ENCODE measurements around the gene ACACB.

Gene ACACB

GRCh38 chr12:109115758-109116610, at the start of gene ACACB:
ACACB (plus strand) TSS chr12:109116587; CDS start chr12:109139406, 22,819 bp downstream.
- Histone ChIP-seq H3K36me3 (ENCODE audit: insufficient read depth, low read length) (no peaks in the 10 kb centered on the region), H3K27me3 (ENCODE audit: insufficient read depth, low read length) (no peaks in the 10 kb centered on the region), H2AFZ (ENCODE audit: low read depth, low read length) (no peak within 1 kb of the TSS), H3K4me1 (ENCODE audit: insufficient read depth, low read length) (peaks cover 13% of the 10 kb centered on the region), H3K4me3 (ENCODE audit: low read length) (no peak within 1 kb of the TSS), H3K9me3 (ENCODE audit: low read length) (no peaks in the 10 kb centered on the region)

DNA sequence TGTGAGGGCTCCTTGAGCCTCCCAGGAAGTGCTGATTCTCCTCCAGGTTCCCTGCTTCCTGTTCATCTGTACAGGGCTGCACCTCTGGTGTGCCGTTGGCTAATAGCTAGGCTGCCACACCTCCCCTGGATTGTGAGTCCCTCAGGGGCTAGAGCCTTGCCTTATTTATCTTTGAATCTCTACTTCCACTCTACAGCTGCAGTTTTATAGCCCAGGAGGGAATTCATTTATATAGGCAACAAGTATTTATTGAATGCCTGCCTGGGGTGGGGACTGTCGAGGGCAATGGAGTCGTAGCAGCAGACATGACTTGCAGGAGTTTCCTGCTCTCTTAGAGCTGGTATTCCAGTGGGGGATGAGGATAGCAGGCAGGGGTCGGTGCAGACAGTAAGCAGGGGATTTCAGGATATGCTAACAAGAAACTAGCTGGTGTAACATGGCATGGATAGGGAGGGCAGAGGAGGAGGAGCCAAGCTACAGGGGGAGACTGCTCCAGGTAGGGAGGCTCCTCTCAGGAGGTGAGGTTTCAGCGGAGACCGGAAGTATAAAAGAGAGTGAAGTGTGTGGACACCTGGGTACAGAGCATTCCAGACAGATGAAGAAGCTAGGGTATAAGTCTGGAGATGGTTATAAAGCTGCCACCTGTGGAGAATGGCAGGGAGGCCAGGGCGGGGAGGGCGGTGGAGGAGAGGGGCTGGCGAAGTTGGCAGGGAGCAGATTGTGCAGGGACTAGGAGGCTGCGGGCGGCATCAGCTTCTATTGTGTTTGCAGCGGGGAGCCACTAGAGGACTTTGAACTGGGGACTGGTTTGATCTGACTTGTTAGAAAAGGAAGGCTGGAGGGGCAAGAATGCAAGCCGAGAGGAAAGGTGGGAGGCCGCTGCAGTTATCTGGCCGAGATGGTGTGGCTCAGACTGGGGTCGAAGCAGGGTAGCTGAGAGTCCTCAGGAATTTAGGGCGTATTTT, 46.8 kb upstream of the ACACB start:
- no peaks in the 10 kb centered on the region for H3K4me1 ChIP-seq (ENCODE audit: insufficient read depth, low read length)
- H3K36me3 ChIP-seq (ENCODE audit: insufficient read depth, low read length): peaks cover 54% of the 10 kb centered on the region
- H3K4me3 ChIP-seq (ENCODE audit: low read length): no peak overlapping the region
- H3K27me3 ChIP-seq (ENCODE audit: insufficient read depth, low read length): no peaks in the 10 kb centered on the region
- peaks cover under 1% of the 10 kb centered on the region for H3K9me3 ChIP-seq (ENCODE audit: low read length)
- H2AFZ ChIP-seq (ENCODE audit: low read depth, low read length): no peak overlapping the region

DNA sequence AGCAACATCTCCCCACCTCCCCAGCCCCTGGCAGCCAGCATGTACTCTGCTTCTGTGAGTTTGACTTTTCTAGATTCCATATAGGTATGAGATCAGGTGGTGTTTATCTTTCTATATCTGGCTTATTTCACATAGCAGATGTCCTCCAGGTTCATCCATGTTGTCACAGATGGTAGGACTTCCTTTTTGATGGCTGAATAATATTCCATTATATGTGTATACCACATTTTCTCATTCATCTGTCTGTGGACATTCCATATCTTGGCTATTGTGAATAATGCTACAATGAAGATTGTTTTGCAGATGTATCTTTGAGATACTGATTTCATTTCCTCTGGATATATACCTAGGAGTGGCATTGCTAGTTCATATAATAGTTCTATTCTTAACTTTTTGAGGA, 41.5 kb upstream of the ACACB start:
- H3K4me3 ChIP-seq (ENCODE audit: low read length): no peak overlapping the region
- no peaks in the 10 kb centered on the region for H3K4me1 ChIP-seq (ENCODE audit: insufficient read depth, low read length)
- peaks cover 9% of the 10 kb centered on the region for H3K9me3 ChIP-seq (ENCODE audit: low read length)
- H3K27me3 ChIP-seq (ENCODE audit: insufficient read depth, low read length): no peaks in the 10 kb centered on the region
- peaks cover 52% of the 10 kb centered on the region for H3K36me3 ChIP-seq (ENCODE audit: insufficient read depth, low read length)
- H2AFZ ChIP-seq (ENCODE audit: low read depth, low read length): no peak overlapping the region

GRCh38 chr12:109082751-109083150, 33.6 kb upstream of the ACACB start:
- H3K36me3 ChIP-seq (ENCODE audit: insufficient read depth, low read length): peaks cover 73% of the 10 kb centered on the region
- no peaks in the 10 kb centered on the region for H3K4me1 ChIP-seq (ENCODE audit: insufficient read depth, low read length)
- H3K9me3 ChIP-seq (ENCODE audit: low read length): no peaks in the 10 kb centered on the region
- no peak overlapping the region for H3K4me3 ChIP-seq (ENCODE audit: low read length)
- H2AFZ ChIP-seq (ENCODE audit: low read depth, low read length): no peak overlapping the region
- H3K27me3 ChIP-seq (ENCODE audit: insufficient read depth, low read length): no peaks in the 10 kb centered on the region

GRCh38 chr12:109084425-109084824, 32.0 kb upstream of the ACACB start:
- Histone ChIP-seq H3K9me3 (ENCODE audit: low read length) (no peaks in the 10 kb centered on the region), H3K4me3 (ENCODE audit: low read length) (no peak overlapping the region), H2AFZ (ENCODE audit: low read depth, low read length) (no peak overlapping the region), H3K4me1 (ENCODE audit: insufficient read depth, low read length) (no peaks in the 10 kb centered on the region), H3K36me3 (ENCODE audit: insufficient read depth, low read length) (peaks cover 81% of the 10 kb centered on the region), H3K27me3 (ENCODE audit: insufficient read depth, low read length) (no peaks in the 10 kb centered on the region)

DNA sequence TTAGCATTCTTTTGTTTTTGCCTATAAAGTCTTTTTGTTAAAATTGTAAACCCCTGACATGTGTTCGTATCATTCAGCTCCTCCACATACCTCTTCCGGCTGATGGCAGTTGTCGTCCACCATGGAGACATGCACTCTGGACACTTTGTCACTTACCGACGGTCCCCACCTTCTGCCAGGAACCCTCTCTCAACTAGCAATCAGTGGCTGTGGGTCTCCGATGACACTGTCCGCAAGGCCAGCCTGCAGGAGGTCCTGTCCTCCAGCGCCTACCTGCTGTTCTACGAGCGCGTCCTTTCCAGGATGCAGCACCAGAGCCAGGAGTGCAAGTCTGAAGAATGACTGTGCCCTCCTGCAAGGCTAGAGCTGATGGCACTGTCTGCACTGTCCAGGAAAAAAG, 30.8 kb upstream of the ACACB start:
- H3K27me3 ChIP-seq (ENCODE audit: insufficient read depth, low read length): no peaks in the 10 kb centered on the region
- no peak overlapping the region for H3K4me3 ChIP-seq (ENCODE audit: low read length)
- peaks cover 84% of the 10 kb centered on the region for H3K36me3 ChIP-seq (ENCODE audit: insufficient read depth, low read length)
- H3K9me3 ChIP-seq (ENCODE audit: low read length): no peaks in the 10 kb centered on the region
- no peak overlapping the region for H2AFZ ChIP-seq (ENCODE audit: low read depth, low read length)
- no peaks in the 10 kb centered on the region for H3K4me1 ChIP-seq (ENCODE audit: insufficient read depth, low read length)

DNA sequence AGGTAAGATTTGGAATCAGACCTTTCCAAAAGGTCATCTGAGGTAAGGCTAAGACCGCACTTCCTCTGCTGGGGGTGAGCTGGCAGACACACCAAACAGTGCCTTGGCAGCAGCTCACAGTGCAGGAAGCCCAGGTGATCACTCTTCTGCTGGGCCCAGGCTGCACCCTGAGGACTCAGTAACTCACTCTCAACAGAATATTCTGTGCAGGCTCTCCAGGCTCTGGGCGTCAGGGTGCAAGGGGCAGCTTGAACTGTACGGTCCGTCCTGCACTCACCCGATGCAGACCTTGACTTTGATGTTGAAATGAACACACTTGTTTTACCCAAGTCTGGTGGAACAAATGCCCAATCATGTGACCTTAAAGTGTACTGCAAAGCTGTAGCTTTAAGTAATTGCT, 29.1 kb upstream of the ACACB start:
- H2AFZ ChIP-seq (ENCODE audit: low read depth, low read length): no peak overlapping the region
- H3K9me3 ChIP-seq (ENCODE audit: low read length): no peaks in the 10 kb centered on the region
- H3K4me1 ChIP-seq (ENCODE audit: insufficient read depth, low read length): no peaks in the 10 kb centered on the region
- peaks cover 82% of the 10 kb centered on the region for H3K36me3 ChIP-seq (ENCODE audit: insufficient read depth, low read length)
- H3K4me3 ChIP-seq (ENCODE audit: low read length): no peak overlapping the region
- no peaks in the 10 kb centered on the region for H3K27me3 ChIP-seq (ENCODE audit: insufficient read depth, low read length)

DNA sequence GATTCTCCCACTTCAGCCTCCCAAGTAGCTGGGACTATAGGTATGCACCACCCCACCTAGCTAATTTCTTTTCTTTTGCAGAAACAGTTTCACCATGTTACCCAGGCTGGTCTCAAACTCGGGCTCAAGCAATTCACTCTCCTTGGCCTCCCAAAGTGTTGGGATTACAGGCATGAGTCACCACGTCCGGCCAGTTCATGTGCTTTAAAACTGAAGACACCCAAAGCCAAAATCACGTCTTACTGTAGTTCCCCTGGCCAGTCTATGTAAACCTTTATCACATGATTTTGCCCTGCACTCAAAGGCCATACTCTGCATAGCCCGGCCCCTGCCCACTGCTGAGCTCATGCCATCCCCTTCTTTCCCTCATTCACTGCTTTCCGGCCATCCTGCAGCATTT, 27.6 kb upstream of the ACACB start:
- Histone ChIP-seq H2AFZ (ENCODE audit: low read depth, low read length) (no peak overlapping the region), H3K4me3 (ENCODE audit: low read length) (no peak overlapping the region), H3K4me1 (ENCODE audit: insufficient read depth, low read length) (peaks cover 10% of the 10 kb centered on the region), H3K36me3 (ENCODE audit: insufficient read depth, low read length) (peaks cover 66% of the 10 kb centered on the region), H3K9me3 (ENCODE audit: low read length) (no peaks in the 10 kb centered on the region), H3K27me3 (ENCODE audit: insufficient read depth, low read length) (no peaks in the 10 kb centered on the region)

GRCh38 chr12:109089683-109090082, 26.7 kb upstream of the ACACB start:
- H3K9me3 ChIP-seq (ENCODE audit: low read length): no peaks in the 10 kb centered on the region
- H3K4me3 ChIP-seq (ENCODE audit: low read length): no peak overlapping the region
- H2AFZ ChIP-seq (ENCODE audit: low read depth, low read length): no peak overlapping the region
- H3K4me1 ChIP-seq (ENCODE audit: insufficient read depth, low read length): peaks cover 10% of the 10 kb centered on the region
- peaks cover 58% of the 10 kb centered on the region for H3K36me3 ChIP-seq (ENCODE audit: insufficient read depth, low read length)
- H3K27me3 ChIP-seq (ENCODE audit: insufficient read depth, low read length): no peaks in the 10 kb centered on the region

DNA sequence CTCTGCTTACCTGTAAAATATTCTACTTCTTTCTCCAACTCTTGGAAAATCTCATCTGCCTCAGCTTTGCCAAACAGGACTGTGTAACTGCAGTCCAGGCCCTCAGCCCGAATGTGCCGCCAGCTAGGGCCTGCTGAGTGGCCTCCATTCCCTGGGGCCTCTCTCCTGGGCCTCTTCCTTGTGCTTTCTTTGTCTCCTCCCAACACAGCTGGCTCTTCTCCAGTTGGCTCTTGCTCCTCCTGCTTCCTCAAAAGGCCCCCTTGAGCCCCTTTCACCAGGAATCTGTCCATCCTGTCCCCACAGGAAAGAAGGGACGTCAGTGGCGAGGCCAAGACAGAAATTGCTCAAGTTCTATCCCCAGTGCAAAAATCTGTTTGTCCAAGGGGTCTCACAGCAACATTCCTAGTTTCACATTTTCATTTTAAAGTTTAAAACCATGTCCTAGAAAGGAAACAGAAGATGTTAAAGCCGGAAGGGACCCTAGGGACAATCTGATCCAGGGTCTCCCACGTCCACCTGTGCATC, 23.8 kb upstream of the ACACB start:
- no peaks in the 10 kb centered on the region for H3K9me3 ChIP-seq (ENCODE audit: low read length)
- peaks cover 10% of the 10 kb centered on the region for H3K4me1 ChIP-seq (ENCODE audit: insufficient read depth, low read length)
- H3K4me3 ChIP-seq (ENCODE audit: low read length): peak overlapping the region; percentile 67
- H3K36me3 ChIP-seq (ENCODE audit: insufficient read depth, low read length): peaks cover 32% of the 10 kb centered on the region
- H3K27me3 ChIP-seq (ENCODE audit: insufficient read depth, low read length): no peaks in the 10 kb centered on the region
- H2AFZ ChIP-seq (ENCODE audit: low read depth, low read length): peak overlapping the region; percentile 57

GRCh38 chr12:109093022-109093918, 23.1 kb upstream of the ACACB start, which contains the start of gene ALKBH2:
ALKBH2 (minus strand) TSS chr12:109093472; CDS start chr12:109092786, 686 bp downstream.
- Histone ChIP-seq H2AFZ (ENCODE audit: low read depth, low read length) (peak within 1 kb of the TSS; percentile 57), H3K9me3 (ENCODE audit: low read length) (no peaks in the 10 kb centered on the region), H3K4me1 (ENCODE audit: insufficient read depth, low read length) (peaks cover 10% of the 10 kb centered on the region), H3K36me3 (ENCODE audit: insufficient read depth, low read length) (peaks cover 25% of the 10 kb centered on the region), H3K27me3 (ENCODE audit: insufficient read depth, low read length) (no peaks in the 10 kb centered on the region), H3K4me3 (ENCODE audit: low read length) (peak within 1 kb of the TSS; percentile 67)

GRCh38 chr12:109097140-109097434, 19.3 kb upstream of the ACACB start:
- peak overlapping the region; percentile 58 for H3K4me3 ChIP-seq (ENCODE audit: low read length)

More at GRCh38 chr12:109097140-109097434, 19.3 kb upstream of the ACACB start:
- Histone ChIP-seq H3K36me3 (ENCODE audit: insufficient read depth, low read length) (peaks cover 28% of the 10 kb centered on the region), H3K9me3 (ENCODE audit: low read length) (no peaks in the 10 kb centered on the region), H2AFZ (ENCODE audit: low read depth, low read length) (peak overlapping the region; percentile 88), H3K4me1 (ENCODE audit: insufficient read depth, low read length) (peaks cover 22% of the 10 kb centered on the region), H3K27me3 (ENCODE audit: insufficient read depth, low read length) (no peaks in the 10 kb centered on the region)
